Raji (cell line): ENCODE measurements around the gene THTPA.

Source experiments
- POLR2A ChIP-seq: IDR thresholded peaks from 2 replicates; pipeline ENCODE4 v1.6.1; 2011; ENCODE audit warnings: low read depth, low read length, control low read depth; ENCODE audit not compliant: insufficient read depth

Gene THTPA

DNA sequence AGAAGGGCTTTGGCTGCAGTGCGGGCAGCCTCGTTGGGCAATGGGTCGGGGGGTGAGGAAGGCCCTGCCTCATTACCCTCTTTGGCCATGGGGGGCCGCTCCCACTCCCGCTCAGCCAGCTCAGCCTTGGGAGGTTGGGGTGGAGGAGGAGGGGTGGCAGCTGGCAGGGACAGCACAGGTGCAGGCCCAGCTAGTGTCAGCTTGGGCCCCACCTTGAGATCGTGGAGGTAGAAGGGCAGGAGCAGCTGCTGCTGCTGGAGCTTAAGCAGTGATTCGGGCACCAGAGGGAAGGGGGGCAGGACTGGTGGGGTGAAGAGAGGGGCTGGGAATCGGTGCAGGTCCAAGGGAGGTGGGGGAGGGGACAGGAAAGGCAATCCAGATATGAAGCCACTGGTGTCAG lies 30.5 kb upstream of the THTPA start:
- no peak for TF ChIP-seq POLR2A

DNA sequence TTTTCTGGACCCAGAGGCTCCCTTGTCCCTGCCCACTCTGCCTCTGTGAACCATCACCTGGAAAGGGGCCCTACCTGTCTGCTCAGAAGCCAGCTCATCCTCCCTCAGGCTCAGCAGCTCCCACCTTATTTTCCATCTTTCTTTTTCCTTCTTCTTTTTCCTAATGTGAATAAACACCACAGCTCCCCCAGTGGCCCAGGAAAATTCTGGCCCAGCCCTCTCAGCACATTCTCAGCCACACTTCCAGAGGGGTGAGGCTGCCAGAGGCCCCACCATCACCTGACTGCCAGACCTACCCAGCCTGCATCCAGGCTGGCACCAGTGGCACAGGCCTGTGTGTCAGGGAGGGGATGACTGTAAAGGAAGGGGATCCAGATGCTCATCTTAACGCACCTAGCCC lies 27.5 kb upstream of the THTPA start:
- TF ChIP-seq POLR2A: no peak

DNA sequence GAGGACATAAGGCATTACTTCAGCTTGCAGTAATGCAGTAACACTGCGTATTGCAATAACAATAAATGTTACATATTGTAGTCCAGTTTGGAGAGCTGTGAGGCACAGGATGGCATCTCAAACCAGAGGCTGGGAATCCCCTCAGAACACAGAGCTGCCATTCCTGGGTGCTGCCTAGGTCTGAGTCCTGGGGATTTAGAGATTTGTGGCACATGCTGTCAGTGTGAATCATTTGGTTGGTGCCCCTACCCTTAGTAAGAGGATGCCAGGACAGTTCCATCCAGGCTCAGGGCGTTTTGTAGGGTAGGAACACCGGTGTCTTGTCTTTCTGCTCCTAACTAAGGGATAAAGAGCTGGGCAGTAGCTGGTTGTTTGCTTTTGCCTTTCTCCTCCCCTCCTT lies 27.1 kb upstream of the THTPA start:
- TF ChIP-seq POLR2A: no peak

DNA sequence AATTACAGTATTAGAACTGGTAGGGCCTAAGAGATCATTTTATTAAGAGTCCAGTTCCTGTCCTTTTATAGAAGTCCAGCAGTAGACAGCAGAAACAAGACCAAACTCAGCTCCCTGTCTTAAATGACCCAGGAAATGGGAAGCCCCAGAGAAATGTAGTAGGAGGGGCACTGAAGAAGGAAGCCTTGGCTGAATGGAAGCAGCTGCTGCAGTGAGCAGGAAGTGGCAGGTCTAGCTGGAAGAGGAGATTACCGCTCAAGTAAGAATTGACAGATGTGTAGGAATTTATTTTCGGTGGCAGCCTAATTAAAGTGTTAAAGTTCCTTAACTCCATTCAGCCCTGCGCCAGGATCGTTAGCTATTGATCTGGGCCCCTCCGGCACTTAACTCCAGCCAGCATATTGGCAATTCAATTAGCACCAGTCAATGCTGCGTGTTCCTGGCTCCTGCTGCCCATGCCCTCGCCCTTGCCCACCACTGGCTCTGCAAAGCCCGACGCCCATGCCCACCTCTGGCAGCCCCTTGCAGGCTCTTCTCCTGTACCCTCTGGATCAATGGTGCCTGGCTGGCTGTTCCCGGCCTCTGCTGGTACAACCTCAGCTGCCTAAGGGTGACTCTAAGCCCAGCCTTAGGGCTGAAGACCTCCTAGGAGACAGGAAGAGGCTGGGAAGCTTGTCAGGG lies 25.6 kb upstream of the THTPA start:
- TF ChIP-seq POLR2A: no peak

DNA sequence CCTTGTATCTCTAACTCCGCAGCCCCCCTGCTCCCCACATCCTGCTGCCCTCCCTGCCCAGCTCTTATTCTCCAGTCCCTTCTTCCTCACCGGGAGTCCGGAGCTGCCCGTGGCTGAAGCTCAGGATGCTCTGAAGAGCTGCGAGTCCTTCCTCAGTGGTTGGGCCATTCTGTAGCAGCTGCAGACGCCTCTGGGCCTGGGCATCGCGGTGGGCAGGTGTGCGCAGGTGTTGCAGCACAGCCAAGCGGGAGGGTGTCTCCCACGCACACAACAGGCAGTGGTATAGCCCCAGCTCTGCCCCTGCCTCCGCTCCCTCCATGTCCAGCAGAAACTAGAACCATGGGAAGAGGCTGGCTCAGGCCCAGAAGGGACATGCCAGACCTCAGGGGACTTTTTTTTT lies 24.7 kb upstream of the THTPA start:
- TF ChIP-seq POLR2A: no peak

DNA sequence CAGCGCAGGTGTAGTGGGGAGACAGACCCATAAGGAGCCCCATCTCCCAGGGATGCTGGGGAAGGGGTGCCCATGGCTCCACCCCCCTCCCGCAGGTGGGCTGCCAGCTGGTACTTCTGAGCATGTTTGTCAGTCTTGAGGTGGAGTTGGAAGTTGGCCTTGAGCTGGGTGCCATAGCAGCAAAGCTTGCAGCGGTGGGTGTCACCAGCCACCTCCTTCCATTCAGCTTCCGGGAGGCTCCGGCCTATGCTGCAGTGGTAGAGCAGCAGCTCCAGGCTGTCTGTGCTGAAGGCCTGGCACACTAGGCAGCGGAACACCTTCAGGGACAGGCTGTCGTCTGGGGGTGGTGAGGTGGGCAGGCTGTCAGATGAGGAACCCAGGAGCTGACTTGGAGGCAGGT lies 23.4 kb upstream of the THTPA start:
- no peak for TF ChIP-seq POLR2A

DNA sequence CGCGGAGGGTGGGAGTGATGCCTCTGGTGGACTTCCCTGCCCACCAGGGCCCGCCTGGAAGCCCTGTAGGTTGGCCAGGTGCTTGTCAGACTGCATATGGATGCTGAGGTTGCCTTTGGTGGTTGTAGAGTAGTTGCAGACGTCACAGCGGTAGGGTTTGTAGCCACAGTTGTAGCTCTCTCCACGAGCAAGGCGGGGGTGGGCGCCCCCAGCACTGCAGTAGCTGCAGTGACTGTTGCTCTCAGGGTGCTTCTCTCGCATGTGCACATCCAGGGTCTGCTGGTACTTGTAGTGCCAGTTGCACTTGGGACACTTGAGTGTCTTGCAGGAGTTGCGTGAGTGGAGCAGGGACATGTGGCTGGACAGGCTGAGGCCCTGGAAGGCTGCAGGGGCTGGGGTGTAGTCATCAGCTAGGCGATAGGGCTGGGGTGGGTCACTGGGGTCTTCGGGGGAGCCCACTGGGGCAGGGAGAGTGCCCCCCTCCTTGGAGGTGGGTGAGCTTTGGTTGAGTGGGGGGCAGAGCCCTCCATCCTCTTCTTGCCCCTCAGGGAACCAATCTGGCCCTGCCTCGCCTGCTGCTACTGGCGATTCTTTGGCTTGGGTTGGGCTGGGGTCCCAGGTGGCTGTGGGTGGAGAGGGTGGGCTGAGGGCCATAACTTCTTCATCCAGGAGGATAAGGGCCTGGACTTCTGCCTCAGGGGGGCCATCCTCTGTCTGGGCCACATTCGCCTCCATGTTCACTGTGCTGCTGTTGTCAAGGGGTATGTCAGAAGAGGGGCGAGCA lies 22.2 kb upstream of the THTPA start:
- TF ChIP-seq POLR2A: no peak

DNA sequence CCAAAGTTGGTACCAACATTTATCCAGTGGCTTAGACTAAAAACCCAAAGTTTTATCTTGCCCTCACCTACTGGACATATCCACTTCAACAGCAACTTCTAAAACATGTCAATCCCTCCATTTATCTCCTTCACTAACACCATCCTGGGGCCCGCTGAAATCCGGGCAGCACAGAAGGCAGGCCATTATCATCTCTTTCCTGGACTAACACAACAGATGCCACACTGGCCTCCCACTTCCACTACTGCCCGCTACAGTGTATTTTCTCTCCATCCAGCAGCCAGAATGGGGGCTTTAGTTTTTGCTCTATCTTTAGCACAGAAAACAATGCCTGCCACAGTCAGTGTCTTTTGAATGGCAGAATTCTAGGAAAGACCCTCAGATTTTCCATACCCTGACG lies 20.1 kb upstream of the THTPA start:
- TF ChIP-seq POLR2A: no peak

DNA sequence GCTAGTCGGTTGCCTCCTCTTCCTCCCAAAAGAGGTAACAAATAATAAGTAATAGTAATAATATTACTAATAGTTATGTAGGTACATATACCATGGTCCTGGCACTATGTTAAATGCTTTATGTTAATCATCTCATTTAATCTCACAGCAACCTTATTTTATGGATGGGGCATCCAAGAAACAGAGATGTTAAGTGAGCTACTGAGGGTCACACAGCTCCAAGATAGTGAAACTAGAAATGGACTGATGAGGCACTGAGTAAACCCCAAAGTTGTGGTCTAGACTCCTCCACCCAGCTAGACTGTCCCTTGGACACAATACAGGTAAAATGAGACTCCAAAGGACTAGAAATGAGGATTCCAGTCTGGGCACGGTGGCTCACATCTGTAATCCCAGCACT lies 19.6 kb upstream of the THTPA start:
- no peak for TF ChIP-seq POLR2A

DNA sequence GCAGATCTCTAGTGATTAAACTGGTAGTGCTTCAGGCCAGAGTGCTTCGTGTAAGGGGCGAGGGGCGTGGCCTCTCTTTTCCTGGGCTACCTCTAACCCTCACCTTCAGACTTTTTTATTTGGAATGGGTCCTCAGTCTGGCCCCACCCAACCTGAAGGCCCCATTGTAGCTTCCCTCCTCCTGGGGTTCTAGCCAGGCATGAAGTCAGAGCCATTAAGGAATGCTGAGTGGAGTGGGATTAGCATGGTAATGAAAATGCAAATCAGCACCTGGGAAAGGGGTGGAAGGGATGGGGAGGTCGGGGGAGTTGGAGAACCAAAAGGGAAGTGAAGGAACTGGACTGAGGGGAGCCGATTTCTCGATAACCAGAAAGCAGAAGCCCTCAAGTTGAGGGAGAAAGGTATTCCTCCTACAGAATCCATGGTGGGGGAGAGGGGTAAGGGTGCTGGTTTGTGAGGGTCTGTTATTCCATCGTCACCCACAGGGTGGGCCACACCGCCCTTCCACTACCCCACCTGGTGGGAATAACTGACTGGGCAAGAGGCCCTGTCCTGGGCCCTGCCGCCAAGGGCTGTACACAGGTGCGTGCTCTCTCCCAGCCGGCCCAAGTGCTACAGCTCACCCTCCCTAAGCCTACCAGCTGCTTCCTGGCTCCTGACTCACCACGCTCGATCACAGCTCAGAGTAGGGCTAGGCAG lies 18.6 kb upstream of the THTPA start:
- TF ChIP-seq POLR2A: no peak

DNA sequence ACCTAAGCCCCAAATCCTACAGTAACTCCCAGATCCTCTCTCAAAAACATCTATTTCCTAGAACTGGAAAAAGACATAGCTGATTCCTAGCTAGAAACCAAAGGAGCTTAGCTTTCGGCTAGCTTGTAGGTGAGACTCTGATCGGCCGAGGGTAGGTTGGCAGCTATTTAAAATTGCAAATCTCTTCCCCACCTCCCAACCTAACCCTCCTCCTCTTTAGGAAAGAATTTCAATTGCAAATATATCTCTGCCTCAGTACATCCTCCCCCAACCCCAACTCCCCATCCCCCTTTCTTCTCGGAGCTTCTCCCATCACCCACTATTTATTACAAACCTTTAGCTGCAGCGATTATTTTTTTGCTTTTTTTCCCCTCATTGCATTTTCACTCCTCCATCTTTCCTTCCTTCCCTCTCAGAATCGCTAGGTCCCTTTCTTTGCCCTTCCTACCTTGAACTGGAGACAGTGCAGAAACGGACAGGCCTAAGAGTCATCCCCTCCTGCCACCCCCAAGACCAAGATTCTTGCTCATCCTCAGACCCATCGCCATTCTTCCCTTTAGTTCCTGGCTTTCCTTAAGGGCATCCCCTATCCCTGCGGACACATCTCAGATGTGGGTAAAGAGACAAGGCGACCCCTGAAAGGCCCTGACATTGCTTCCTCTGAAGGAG lies 17.9 kb upstream of the THTPA start:
- no peak for TF ChIP-seq POLR2A

DNA sequence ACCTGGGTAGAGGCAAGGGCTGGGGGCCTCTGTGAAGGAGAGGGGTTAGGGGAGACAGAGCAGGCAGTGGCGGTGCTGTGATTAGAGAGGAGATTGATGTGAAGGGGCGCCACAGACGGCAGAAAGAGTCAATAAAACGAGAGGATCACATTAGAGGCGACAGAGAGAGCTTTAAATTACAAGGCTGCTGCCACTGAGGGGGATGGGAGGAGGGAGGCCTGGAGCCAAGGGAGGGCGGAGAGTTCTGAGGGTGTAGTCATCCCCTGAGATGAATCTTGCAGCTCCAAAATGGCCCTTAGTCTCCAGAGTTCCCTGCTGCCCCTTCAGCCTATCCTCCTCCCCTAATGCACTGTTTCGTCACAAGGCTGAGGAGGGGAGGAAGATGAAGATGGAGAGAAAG lies 17.3 kb upstream of the THTPA start:
- no peak for TF ChIP-seq POLR2A

DNA sequence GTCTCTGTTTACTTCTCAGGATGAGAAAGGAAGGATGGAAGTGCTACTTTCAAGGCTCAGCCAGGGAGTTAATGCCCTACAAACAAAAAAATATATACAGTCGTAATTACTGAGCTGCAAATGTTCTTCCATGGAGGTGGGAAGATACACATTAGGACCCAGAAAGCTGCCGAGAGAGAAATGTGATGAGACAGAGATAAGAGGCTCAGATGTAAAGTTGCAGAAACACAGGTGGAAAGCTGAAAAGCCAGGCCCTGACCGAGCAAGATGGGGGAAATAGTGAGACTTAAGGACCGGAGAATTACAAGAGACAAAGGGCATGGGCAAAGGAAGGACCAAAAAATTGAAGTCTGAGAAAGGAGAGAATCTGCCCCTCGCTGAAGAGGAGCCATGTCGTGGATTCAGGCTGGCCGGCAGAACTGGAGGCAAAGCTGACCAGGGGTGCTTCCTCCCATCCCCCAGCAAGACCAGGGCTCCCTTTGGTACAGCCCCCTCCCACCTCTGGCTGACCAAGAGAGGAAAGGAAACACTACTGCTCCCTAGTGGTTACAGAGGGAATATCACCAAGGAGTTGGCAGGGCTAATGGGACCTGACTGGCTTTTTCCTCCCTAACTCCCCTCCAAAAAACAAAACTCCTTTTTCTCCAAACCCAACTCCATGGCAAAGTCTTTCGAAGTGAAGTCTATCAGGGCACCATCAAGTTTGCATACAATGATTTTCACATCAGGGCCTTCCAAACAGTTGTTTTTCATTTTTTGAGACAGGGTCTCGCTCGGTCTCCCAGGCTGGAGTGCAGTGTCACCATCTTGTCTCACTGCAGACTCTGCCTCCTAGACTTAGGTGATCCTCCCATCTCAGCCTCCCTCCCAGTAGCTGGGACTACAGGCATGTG lies 16.6 kb upstream of the THTPA start:
- no peak for TF ChIP-seq POLR2A

DNA sequence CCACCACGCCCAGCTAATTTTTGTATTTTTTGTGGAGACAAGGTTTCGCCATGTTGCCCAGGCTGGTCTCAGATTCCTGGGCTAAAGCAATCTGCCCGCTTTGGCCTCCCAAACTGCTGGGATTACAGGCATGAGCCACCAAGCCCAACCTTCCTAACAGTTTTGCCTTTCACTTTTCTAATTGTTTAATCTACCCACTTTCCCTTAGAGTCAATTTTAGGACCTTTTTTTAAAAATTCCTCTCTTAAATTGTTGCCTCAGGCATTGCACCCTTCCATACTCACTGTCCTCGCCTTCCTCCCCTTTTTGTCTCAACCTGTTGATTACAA lies 16.0 kb upstream of the THTPA start:
- no peak for TF ChIP-seq POLR2A

DNA sequence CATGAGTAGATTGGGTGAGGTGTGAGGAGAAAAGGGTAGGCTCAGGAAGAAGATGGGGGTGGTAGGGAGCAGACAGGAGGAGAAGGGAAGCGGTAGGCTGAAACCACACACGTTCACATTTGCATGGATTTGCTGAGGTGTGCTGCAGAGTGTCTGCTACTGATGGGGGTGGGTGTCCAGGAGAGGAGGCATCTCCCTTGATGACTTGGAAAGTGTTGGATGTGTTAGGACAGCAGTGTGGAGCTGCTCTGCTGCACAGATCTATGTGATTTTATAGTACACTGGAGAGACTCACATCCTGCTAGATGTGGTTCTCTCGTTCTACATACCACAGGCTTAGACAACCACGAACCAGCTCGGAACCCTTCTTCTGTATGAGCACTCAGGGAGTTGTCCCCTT lies 13.8 kb upstream of the THTPA start:
- no peak for TF ChIP-seq POLR2A

DNA sequence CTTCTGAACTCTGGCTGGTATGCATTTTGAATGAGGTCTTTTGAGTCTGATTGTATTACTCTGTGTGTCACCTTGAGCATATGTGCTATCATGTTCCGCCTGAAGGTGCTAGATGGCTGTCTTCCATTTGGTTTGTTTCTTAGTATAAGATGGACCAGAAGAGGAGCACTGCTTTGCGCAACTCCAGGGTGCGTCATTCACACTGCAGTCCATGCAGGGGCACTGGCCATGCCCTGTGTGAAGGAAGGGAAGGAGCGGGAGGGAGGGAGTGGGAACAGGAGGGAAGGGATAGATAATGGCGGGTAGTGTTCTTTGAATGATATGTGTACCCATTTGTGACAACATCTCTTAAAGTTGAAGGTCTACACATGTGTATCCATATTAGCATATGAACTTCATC lies 12.7 kb upstream of the THTPA start:
- TF ChIP-seq POLR2A: no peak
